GM12891 (cell line): ENCODE measurements around the gene GP1BB.

Source experiments
- DNase-seq: peaks from one replicate; pipeline ENCODE4 v3.0.0; 2011; ENCODE audit warnings: low spot score; ENCODE audit not compliant: insufficient read length
- FAIRE-seq: peaks from 2 replicates; lab custom pipeline; 2011; peaks lifted over from hg19 to GRCh38; lab: Jason Lieb, UNC
- PAX5 ChIP-seq: IDR thresholded peaks from 2 replicates; pipeline ENCODE4 v1.6.1; 2011; ENCODE audit warnings: low read length, moderate library complexity, mild to moderate bottlenecking; ENCODE audit not compliant: insufficient read depth, severe bottlenecking
- POLR2A ChIP-seq: IDR thresholded peaks from 2 replicates; pipeline ENCODE4 v1.6.1; 2011; ENCODE audit warnings: low read depth, low read length, control low read depth
- POLR2AphosphoS5 ChIP-seq: IDR thresholded peaks from 2 replicates; pipeline ENCODE4 v1.6.1; 2011; ENCODE audit warnings: low read depth, low read length, control low read depth
- POU2F2 ChIP-seq: IDR thresholded peaks from 2 replicates; pipeline ENCODE4 v1.6.1; 2011; ENCODE audit warnings: low read depth, mild to moderate bottlenecking, control low read depth, low read length, moderate library complexity
- SPI1 ChIP-seq: IDR thresholded peaks from 2 replicates; pipeline ENCODE4 v1.6.1; 2011; ENCODE audit warnings: low read depth, low read length, control low read depth
- TAF1 ChIP-seq: IDR thresholded peaks from 2 replicates; pipeline ENCODE4 v1.6.1; 2011; ENCODE audit warnings: low read depth, low read length, control low read depth

GP1BB gene

GRCh38 chr22:19762568-19763457 is 39.5 kb downstream of the GP1BB start:
- FAIRE-seq (no peak), DNase-seq (no peak)
- TF ChIP-seq POU2F2, result no peak
- TF ChIP-seq POLR2A, result no peak
- TF ChIP-seq PAX5, result no peak
- TF ChIP-seq POLR2AphosphoS5, result no peak
- no peak for TF ChIP-seq SPI1
- no peak for TF ChIP-seq TAF1

- TF ChIP-seq TAF1 (no peak), POU2F2 (no peak), PAX5 (no peak), POLR2A (no peak), POLR2AphosphoS5 (no peak), SPI1 (no peak)
- FAIRE-seq (no peak), DNase-seq (no peak)
Observed at GRCh38 chr22:19763458-19764298, 40.3 kb downstream of the GP1BB start.

GRCh38 chr22:19764299-19764593 is 40.9 kb downstream of the GP1BB start:
- DNase-seq (no peak), FAIRE-seq (no peak)
- no peak for TF ChIP-seq SPI1
- TF ChIP-seq POU2F2, result no peak
- TF ChIP-seq TAF1, result no peak
- no peak for TF ChIP-seq PAX5
- TF ChIP-seq POLR2AphosphoS5, result no peak
- no peak for TF ChIP-seq POLR2A

- FAIRE-seq (no peak), DNase-seq (no peak)
- no peak for TF ChIP-seq TAF1
- TF ChIP-seq PAX5, result no peak
- no peak for TF ChIP-seq SPI1
- TF ChIP-seq POLR2AphosphoS5, result no peak
- TF ChIP-seq POLR2A, result no peak
- TF ChIP-seq POU2F2, result no peak
Observed at GRCh38 chr22:19764636-19765476, 41.5 kb downstream of the GP1BB start.

- DNase-seq (no peak), FAIRE-seq (no peak)
- no peak for TF ChIP-seq SPI1
- TF ChIP-seq POLR2A, result no peak
- no peak for TF ChIP-seq POLR2AphosphoS5
Observed at GRCh38 chr22:19765477-19766239, 42.3 kb downstream of the GP1BB start.

GRCh38 chr22:19766240-19766510 is 42.8 kb downstream of the GP1BB start:
- no peak for DNase-seq
- TF ChIP-seq PAX5 (no peak), TAF1 (no peak), POLR2AphosphoS5 (no peak), SPI1 (no peak), POLR2A (no peak), POU2F2 (no peak)
- FAIRE-seq, result no peak

- FAIRE-seq (no peak), DNase-seq (no peak)
- TF ChIP-seq PAX5, result no peak
- no peak for TF ChIP-seq POU2F2
- TF ChIP-seq SPI1, result no peak
- no peak for TF ChIP-seq POLR2AphosphoS5
- no peak for TF ChIP-seq TAF1
- TF ChIP-seq POLR2A, result no peak
Observed at GRCh38 chr22:19766511-19767426, 43.4 kb downstream of the GP1BB start.

- no peak for TF ChIP-seq POLR2AphosphoS5
- no peak for TF ChIP-seq TAF1
- TF ChIP-seq PAX5, result no peak
- TF ChIP-seq SPI1, result no peak
- no peak for FAIRE-seq
- no peak for DNase-seq
Observed at GRCh38 chr22:19767427-19768341, 44.3 kb downstream of the GP1BB start.
